B cell (primary cell): ENCODE results near the gene PSMB8. TPM values are rescaled to one million over a fixed set of nuclear protein-coding genes. Genes with fewer than 3 reads are reported as not detected.

ENCODE experiments used
- ATAC-seq: fragments of 200-7000 bp; cut with Tn5 transposase; one replicate; pipeline ENCODE4 v1.10.0; 2021; ENCODE audit warnings: low read depth, mild to moderate bottlenecking, moderate number of reproducible peaks, moderate library complexity
- CTCF ChIA-PET: fragments of 350-600 bp; sonication (Branson Sonifier 250); formaldehyde crosslinking; loops from one replicate; lab custom pipeline; 2021; ENCODE audit warnings: antibody characterized with exemption, inconsistent platforms; lab: Charles Lee
- POLR2A ChIA-PET: fragments of 350-600 bp; sonication (Branson Sonifier 250); formaldehyde crosslinking; loops from one replicate; lab custom pipeline; 2021; ENCODE audit warnings: antibody characterized with exemption; lab: Charles Lee
- DNase-seq: peaks from one replicate; pipeline ENCODE4 v3.0.0; 2013
- H2AFZ ChIP-seq: 2 replicates; pipeline ENCODE4 v1.6.1; 2012; ENCODE audit warnings: mild to moderate bottlenecking, low read depth, low read length; ENCODE audit not compliant: insufficient read depth, poor library complexity, severe bottlenecking
- H3K27ac ChIP-seq, 2 donors: 1 replicate in 1 of 2; 2 replicates in 1 of 2; pipeline ENCODE4 v1.5.1; 2012 to 2013; ENCODE audit warnings: low read length in 2 of 2, mild to moderate bottlenecking in 2 of 2, moderate library complexity in 1 of 2
- H3K27me3 ChIP-seq, 4 experiments: fragments of 200-600 bp in 1 of 4; sonication (generic) in 1 of 4; replicated peaks in 1 of 4; 1 replicate in 2 of 4; 2 replicates in 2 of 4; pipeline versions ENCODE4 v1.6.1 to v1.7.0; 2013 to 2016; ENCODE audit warnings: low read length in 3 of 4, mild to moderate bottlenecking in 2 of 4, mixed read lengths in 1 of 4, moderate library complexity in 1 of 4; ENCODE audit not compliant: insufficient read depth in 4 of 4, control insufficient read depth in 3 of 4; ENCODE audit errors: control extremely low read depth in 1 of 4
- H3K36me3 ChIP-seq, 2 experiments: replicated peaks in 1 of 2; 1 replicate in 1 of 2; 2 replicates in 1 of 2; pipeline versions ENCODE4 v1.6.1 to v1.7.1; 2013; ENCODE audit warnings: low read length in 1 of 2; ENCODE audit not compliant: insufficient read depth in 2 of 2, control insufficient read depth in 1 of 2; ENCODE audit errors: control extremely low read depth in 1 of 2, extremely low read depth in 1 of 2
- H3K4me1 ChIP-seq, 2 donors: fragments of 200-600 bp in 1 of 2; sonication (generic) in 1 of 2; 1 replicate in 1 of 2; 2 replicates in 1 of 2; pipeline versions ENCODE4 v1.5.1 to v1.6.1; 2013 to 2017; ENCODE audit warnings: low read length in 2 of 2; ENCODE audit not compliant: control insufficient read depth in 2 of 2, insufficient read depth in 2 of 2
- H3K4me2 ChIP-seq: replicated peaks from 2 replicates; pipeline ENCODE3; 2012; ENCODE audit warnings: mild to moderate bottlenecking, low read depth, low read length; ENCODE audit not compliant: poor library complexity, severe bottlenecking
- H3K4me3 ChIP-seq, 5 experiments: fragments of 200-600 bp in 1 of 5; sonication (generic) in 1 of 5; 1 replicate in 3 of 5; 2 replicates in 2 of 5; pipeline versions ENCODE4 v1.5.1 to v1.7.0; 2011 to 2016; ENCODE audit warnings: low read length in 4 of 5, mild to moderate bottlenecking in 4 of 5, low read depth in 2 of 5, control low read depth in 1 of 5, moderate library complexity in 1 of 5; ENCODE audit not compliant: insufficient read depth in 1 of 5; ENCODE audit errors: control extremely low read depth in 1 of 5, extremely low read depth in 1 of 5
- H3K79me2 ChIP-seq: fragments of 200-600 bp; sonication (generic); one replicate; pipeline ENCODE4 v1.6.0; 2016; ENCODE audit warnings: low read length; ENCODE audit not compliant: control insufficient read depth, insufficient read depth
- H3K9ac ChIP-seq: fragments of 200-600 bp; sonication (generic); 2 replicates; pipeline ENCODE4 v1.6.1; 2017; ENCODE audit warnings: mild to moderate bottlenecking, low read length, moderate library complexity
- H3K9me3 ChIP-seq, 3 donors: one replicate each; pipeline versions ENCODE4 v1.6.1 to v1.7.1; 2013; ENCODE audit warnings: low read length in 2 of 3; ENCODE audit not compliant: control insufficient read depth in 2 of 3, insufficient read depth in 1 of 3; ENCODE audit errors: control extremely low read depth in 1 of 3
- H4K20me1 ChIP-seq: 2 replicates; pipeline ENCODE4 v1.6.0; 2012; ENCODE audit warnings: mild to moderate bottlenecking, low read length; ENCODE audit not compliant: insufficient read depth, control insufficient read depth, poor library complexity, severe bottlenecking
- H3K27ac Mint-ChIP-seq: one replicate; pipeline ENCODE4 v1.8.0; 2021; ENCODE audit warnings: mixed read lengths
- H3K27me3 Mint-ChIP-seq: one replicate; pipeline ENCODE4 v1.8.0; 2021; ENCODE audit warnings: mixed read lengths
- H3K4me1 Mint-ChIP-seq: one replicate; pipeline ENCODE4 v1.8.0; 2021; ENCODE audit warnings: mixed read lengths
- H3K4me3 Mint-ChIP-seq: one replicate; pipeline ENCODE4 v1.8.0; 2021; ENCODE audit warnings: mixed read lengths
- H3K9me3 Mint-ChIP-seq: one replicate; pipeline ENCODE4 v1.8.0; 2022; ENCODE audit warnings: mixed read lengths; ENCODE audit not compliant: insufficient read depth
- CTCF ChIP-seq: fragments of 200-600 bp; IDR thresholded peaks from one replicate; pipeline ENCODE4 v1.8.0; 2022; ENCODE audit warnings: antibody characterized with exemption, mild to moderate bottlenecking
- EZH2 ChIP-seq: IDR thresholded peaks from 2 replicates; pipeline ENCODE4 v1.6.1; 2012; ENCODE audit warnings: borderline replicate concordance, low read depth, mild to moderate bottlenecking, moderate library complexity, low read length; ENCODE audit not compliant: insufficient read depth, poor library complexity, severe bottlenecking
- WGBS: methylation state at CpG from one replicate; pipeline ENCODE4 v1.1.5; 2013; ENCODE audit warnings: missing lambda C conversion rate; ENCODE audit not compliant: insufficient coverage; 5-methylcytosine and 5-hydroxymethylcytosine counted together
- intact Hi-C: fragments of 100-400 bp; cut with micrococcal nuclease; formaldehyde crosslinking; loops from one replicate; pipeline ENCODE4 v1.10.0; 2022
- polyA plus RNA-seq: library from polyadenylated mRNA; depleted of rRNA; stranded (reverse); fragments of >200 nt; gene quantifications from 2 replicates; pipeline ENCODE4 v1.2.3, GENCODE V29; 2012
- total RNA-seq, 2 donors: library from RNA; stranded (reverse); fragments of 120-200 nt in 1 of 2; gene quantifications; 1 replicate in 1 of 2; 2 replicates in 1 of 2; pipeline versions ENCODE4 v1.2.3 to v1.2.4, GENCODE V29; 2013 to 2022

Gene PSMB8
- total and polyA plus RNA-seq, 2 donors (not counting 1 experiment from before 2014, with no cell fraction given): 129 to 256 TPM

DNA sequence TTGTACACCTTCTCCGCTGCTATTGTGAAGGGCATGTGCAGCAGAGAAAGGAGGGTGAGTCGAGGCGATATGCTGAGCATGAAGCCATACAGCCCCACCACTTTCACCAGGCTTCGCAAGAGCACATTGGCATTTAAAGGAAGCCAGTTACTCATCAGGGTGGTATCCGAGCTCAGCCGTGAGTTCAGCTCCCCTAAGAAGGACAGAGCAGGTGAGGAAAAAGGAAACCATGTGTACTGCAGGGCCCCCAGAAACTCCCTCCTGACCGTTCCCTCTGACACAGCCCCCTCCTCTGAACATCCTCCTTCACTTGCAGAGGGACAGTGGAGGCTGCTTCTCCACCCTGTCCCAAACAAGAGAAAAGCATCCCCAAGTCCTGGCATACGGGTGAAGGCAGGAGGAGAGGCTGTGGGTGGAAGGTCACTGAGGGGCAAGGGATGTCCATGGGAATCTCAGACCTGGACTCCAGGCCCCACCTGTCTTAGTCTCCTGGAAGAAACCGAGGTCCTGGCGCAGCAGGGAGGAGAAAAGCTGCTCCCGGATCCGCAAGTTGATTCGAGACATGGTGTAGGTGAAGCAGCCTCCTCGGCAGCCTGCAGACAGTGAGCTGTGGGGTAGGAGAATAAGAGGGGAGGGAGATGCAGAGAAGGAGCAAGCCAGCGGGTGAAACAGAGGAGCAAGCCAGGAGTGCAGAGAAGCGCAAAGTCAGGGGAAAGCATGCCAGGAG, 8.5 kb downstream of the PSMB8 start:
- no peak overlapping the region for H3K4me2 ChIP-seq
- H4K20me1 ChIP-seq: no peaks in the 10 kb centered on the region
- no peak overlapping the region for H3K27ac ChIP-seq
- TF ChIP-seq CTCF: no peak
- TF ChIP-seq EZH2: no peak
- peaks cover 82% of the 10 kb centered on the region for H3K79me2 ChIP-seq
- ChIA-PET POLR2A (no interaction called here), CTCF (interaction anchor here (0.6 to 2.3 kb wide), 5 partner anchors 10 to 400 kb away, joined by 3 to 7 read pairs (median 7); partner anchors contain the start of genes PSMB9 and TAP1)
- DNase-seq: no peak
- Mint-ChIP-seq H3K27me3 (no peaks in the 10 kb centered on the region), H3K27ac (peak overlapping the region; percentile 59), H3K9me3 (no peaks in the 10 kb centered on the region), H3K4me3 (no peak overlapping the region), H3K4me1 (peaks cover 73% of the 10 kb centered on the region)
- ATAC-seq: no peak
- WGBS: 98% methylated on average over 13 of the region's 16 CpGs
- no peak overlapping the region for H3K4me3 ChIP-seq
- peaks cover 30 to 44% of the 10 kb centered on the region in 2 donors for H3K4me1 ChIP-seq
- intact Hi-C loops: loop anchor here (5.0 kb wide), 1 partner anchor 38 kb away; no protein-coding TSS in a partner anchor
- no peak overlapping the region for H3K9ac ChIP-seq
- H3K9me3 ChIP-seq: no peaks in the 10 kb centered on the region
- H2AFZ ChIP-seq: no peak overlapping the region
- H3K27me3 ChIP-seq: no peaks in the 10 kb centered on the region
- peaks cover 30 to 66% of the 10 kb centered on the region in 2 experiments for H3K36me3 ChIP-seq

GRCh38 chr6:32833664-32834063, 10.2 kb downstream of the PSMB8 start:
- TF ChIP-seq EZH2: no peak
- no peak for TF ChIP-seq CTCF
- Histone ChIP-seq H4K20me1 (no peaks in the 10 kb centered on the region), H3K4me2 (no peak overlapping the region), H3K9me3 (no peaks in the 10 kb centered on the region), H3K4me1 (peaks cover 15 to 28% of the 10 kb centered on the region in 2 donors), H3K79me2 (peaks cover 85% of the 10 kb centered on the region), H3K36me3 (peaks cover 39 to 83% of the 10 kb centered on the region in 2 experiments), H3K9ac (no peak overlapping the region), H3K4me3 (no peak overlapping the region), H3K27ac (no peak overlapping the region), H2AFZ (no peak overlapping the region), H3K27me3 (no peaks in the 10 kb centered on the region)
- DNase-seq (no peak), ATAC-seq (no peak)
- ChIA-PET CTCF (interaction anchor here (0.8 to 2.1 kb wide), 3 partner anchors 12 to 34 kb away, joined by 3 to 8 read pairs (median 7); partner anchors contain the start of genes PSMB9 and TAP1), POLR2A (no interaction called here)
- peak overlapping the region; percentile 12 for H3K27ac Mint-ChIP-seq
- peaks cover 57% of the 10 kb centered on the region for H3K4me1 Mint-ChIP-seq
- H3K27me3 Mint-ChIP-seq: no peaks in the 10 kb centered on the region
- intact Hi-C loops: no loop called here
- no peaks in the 10 kb centered on the region for H3K9me3 Mint-ChIP-seq
- WGBS: 100% methylated on average over 3 of the region's 5 CpGs
- H3K4me3 Mint-ChIP-seq: no peak overlapping the region
